ENCODE measurements around the gene CTNNAL1. TPM values are rescaled to one million over a fixed set of nuclear protein-coding genes. Genes with fewer than 3 reads are reported as not detected.

Gene CTNNAL1
- total RNA-seq, 1 experiment from 2014 or later: 72.0 TPM

DNA sequence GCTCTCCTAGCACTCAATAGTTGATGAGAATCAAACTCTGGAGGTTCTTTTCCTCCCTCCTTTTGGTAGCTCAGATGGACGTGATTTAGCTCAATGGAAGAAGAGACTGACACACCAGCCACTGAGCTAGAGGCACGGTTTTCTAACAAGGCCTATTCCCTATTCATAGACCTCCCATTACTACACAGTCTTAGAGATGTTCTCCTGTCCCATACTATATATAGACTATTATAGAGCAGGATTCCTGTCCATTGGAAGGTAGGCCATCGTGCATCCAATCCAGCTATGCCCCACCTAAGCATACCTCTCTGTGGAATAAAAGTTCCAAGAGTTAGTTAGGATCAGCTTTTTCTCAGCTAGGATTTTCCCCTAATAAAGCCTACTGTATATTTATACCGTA lies 30.3 kb upstream of the CTNNAL1 start:
- Histone ChIP-seq H3K27ac (ENCODE audit: low read depth, low read length, poor library complexity, severe bottlenecking) (no peak overlapping the region), H3K36me3 (ENCODE audit: insufficient read depth, low read length, poor library complexity, severe bottlenecking) (peaks cover 59% of the 10 kb centered on the region), H3K27me3 (replicated peaks; ENCODE audit: insufficient read depth, low read depth, low read length, poor library complexity) (no peaks in the 10 kb centered on the region), H3K9me3 (ENCODE audit: low read depth, low read length, poor library complexity, severe bottlenecking) (no peaks in the 10 kb centered on the region), H3K4me1 (ENCODE audit: insufficient read depth, low read length, poor library complexity, severe bottlenecking) (no peaks in the 10 kb centered on the region), H3K4me3 (ENCODE audit: low read depth, low read length, poor library complexity, severe bottlenecking) (no peak overlapping the region)
- ChIA-PET POLR2A (ENCODE audit: low non-redundant PET) (no interaction called here), CTCF (no interaction called here)
- no peak for DNase-seq (ENCODE audit: low spot score)
- BruUV-seq (replicated peaks): no TSS peak
- no peak for TF ChIP-seq EZH2 (IDR thresholded peaks at IDR 0.05; ENCODE audit: borderline replicate concordance, low read depth, low read length, poor library complexity, severe bottlenecking)
- intact Hi-C loops (cut with micrococcal nuclease; ENCODE audit: unreplicated experiment): no loop called here

DNA sequence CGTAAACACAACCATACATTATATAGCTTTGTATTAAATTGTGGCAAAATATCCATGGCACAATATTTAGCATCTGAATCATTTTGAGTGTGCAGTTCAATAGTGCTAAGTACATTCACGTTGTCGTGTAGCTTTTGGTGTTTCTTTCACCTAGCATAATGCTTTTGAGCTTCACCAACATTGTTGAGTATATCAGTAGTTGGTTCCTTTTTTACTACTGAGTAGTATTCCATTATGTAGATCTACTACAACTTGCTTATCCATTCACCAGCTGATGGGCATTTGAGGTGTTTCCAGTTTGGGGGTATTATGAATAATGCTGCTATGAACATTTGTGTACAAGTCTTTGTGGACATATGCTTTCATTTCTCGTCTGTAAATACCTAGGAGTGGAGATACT lies 27.3 kb upstream of the CTNNAL1 start:
- no TSS peak for BruUV-seq (replicated peaks)
- POLR2A ChIA-PET (ENCODE audit: low non-redundant PET): no interaction called here
- H3K9me3 ChIP-seq (ENCODE audit: low read depth, low read length, poor library complexity, severe bottlenecking): no peaks in the 10 kb centered on the region
- no peak for DNase-seq (ENCODE audit: low spot score)
- no peak overlapping the region for H3K4me3 ChIP-seq (ENCODE audit: low read depth, low read length, poor library complexity, severe bottlenecking)
- no peak overlapping the region for H3K27ac ChIP-seq (ENCODE audit: low read depth, low read length, poor library complexity, severe bottlenecking)
- H3K27me3 ChIP-seq (replicated peaks; ENCODE audit: insufficient read depth, low read depth, low read length, poor library complexity): no peaks in the 10 kb centered on the region
- peaks cover 33% of the 10 kb centered on the region for H3K36me3 ChIP-seq (ENCODE audit: insufficient read depth, low read length, poor library complexity, severe bottlenecking)
- peaks cover 17% of the 10 kb centered on the region for H3K4me1 ChIP-seq (ENCODE audit: insufficient read depth, low read length, poor library complexity, severe bottlenecking)
- TF ChIP-seq, protein P1, sequence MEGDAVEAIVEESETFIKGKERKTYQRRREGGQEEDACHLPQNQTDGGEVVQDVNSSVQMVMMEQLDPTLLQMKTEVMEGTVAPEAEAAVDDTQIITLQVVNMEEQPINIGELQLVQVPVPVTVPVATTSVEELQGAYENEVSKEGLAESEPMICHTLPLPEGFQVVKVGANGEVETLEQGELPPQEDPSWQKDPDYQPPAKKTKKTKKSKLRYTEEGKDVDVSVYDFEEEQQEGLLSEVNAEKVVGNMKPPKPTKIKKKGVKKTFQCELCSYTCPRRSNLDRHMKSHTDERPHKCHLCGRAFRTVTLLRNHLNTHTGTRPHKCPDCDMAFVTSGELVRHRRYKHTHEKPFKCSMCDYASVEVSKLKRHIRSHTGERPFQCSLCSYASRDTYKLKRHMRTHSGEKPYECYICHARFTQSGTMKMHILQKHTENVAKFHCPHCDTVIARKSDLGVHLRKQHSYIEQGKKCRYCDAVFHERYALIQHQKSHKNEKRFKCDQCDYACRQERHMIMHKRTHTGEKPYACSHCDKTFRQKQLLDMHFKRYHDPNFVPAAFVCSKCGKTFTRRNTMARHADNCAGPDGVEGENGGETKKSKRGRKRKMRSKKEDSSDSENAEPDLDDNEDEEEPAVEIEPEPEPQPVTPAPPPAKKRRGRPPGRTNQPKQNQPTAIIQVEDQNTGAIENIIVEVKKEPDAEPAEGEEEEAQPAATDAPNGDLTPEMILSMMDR (conservative IDR thresholded peaks at IDR 0.05; ENCODE audit: low read depth, low read length): no peak
- no peak for TF ChIP-seq EZH2 (IDR thresholded peaks at IDR 0.05; ENCODE audit: borderline replicate concordance, low read depth, low read length, poor library complexity, severe bottlenecking)
- intact Hi-C loops (cut with micrococcal nuclease; ENCODE audit: unreplicated experiment): no loop called here
- CTCF ChIA-PET: no interaction called here

DNA sequence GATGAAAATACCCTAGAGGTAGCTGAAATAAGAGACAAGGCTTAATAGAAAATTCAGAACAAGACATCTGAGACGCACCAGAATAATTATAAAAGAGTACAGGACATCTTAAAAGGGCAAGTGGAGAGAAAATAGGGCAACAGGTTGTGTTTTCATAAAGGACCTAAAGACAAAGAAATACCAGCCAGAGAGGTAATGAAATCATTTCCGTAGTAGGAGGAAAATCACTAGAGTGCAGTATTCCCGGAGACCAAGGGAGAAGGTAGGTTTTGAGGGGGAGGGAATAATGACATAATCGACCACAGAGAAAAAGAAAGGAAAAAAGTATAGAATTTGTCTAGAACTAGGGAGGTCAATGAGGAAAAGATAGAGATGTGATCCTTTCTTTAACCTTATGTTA lies 26.2 kb upstream of the CTNNAL1 start:
- H3K4me3 ChIP-seq (ENCODE audit: low read depth, low read length, poor library complexity, severe bottlenecking): no peak overlapping the region
- intact Hi-C loops (cut with micrococcal nuclease; ENCODE audit: unreplicated experiment): no loop called here
- DNase-seq (ENCODE audit: low spot score): no peak
- H3K4me1 ChIP-seq (ENCODE audit: insufficient read depth, low read length, poor library complexity, severe bottlenecking): peaks cover 21% of the 10 kb centered on the region
- no TSS peak for BruUV-seq (replicated peaks)
- H3K36me3 ChIP-seq (ENCODE audit: insufficient read depth, low read length, poor library complexity, severe bottlenecking): peaks cover 29% of the 10 kb centered on the region
- no peaks in the 10 kb centered on the region for H3K27me3 ChIP-seq (replicated peaks; ENCODE audit: insufficient read depth, low read depth, low read length, poor library complexity)
- H3K27ac ChIP-seq (ENCODE audit: low read depth, low read length, poor library complexity, severe bottlenecking): peak overlapping the region; percentile 6
- ChIA-PET CTCF (no interaction called here), POLR2A (ENCODE audit: low non-redundant PET) (no interaction called here)
- H3K9me3 ChIP-seq (ENCODE audit: low read depth, low read length, poor library complexity, severe bottlenecking): no peaks in the 10 kb centered on the region
- TF ChIP-seq EZH2 (IDR thresholded peaks at IDR 0.05; ENCODE audit: borderline replicate concordance, low read depth, low read length, poor library complexity, severe bottlenecking): no peak
- TF ChIP-seq, protein P1 (conservative IDR thresholded peaks at IDR 0.05; ENCODE audit: low read depth, low read length): no peak

DNA sequence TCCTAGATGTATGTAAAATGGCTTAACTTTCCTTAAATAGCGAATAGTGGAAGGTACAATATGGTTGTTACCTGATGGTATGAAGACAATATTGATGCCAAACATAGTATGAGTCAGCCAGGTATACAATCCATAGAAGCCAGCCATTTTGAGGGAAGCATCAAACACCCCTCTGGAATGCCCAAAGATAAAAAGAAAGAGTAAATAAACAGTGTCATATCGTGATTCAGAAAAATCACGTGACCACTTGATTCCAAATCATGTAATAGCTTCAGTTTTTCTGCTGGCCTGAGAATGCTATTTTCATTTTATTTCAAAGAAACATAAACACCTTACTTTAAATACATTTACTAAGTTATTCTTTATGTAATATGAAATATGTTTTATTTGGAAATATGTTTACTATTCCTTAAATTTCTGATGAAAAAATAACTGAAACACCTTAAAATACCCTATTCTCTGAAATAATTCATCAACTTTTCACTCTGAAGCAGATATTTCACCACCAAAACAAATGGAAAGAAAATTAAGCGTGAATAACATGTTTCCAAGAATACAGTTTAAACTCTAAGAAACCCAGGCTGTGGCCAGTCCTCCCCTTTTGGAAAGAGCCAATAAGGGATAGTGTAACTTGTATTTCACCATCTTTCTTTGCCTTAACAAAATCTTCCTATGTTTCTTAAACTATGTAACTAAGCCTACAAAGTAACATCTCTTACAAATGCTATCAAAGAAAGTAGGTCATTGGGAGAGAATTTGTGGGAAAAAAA lies 24.8 kb upstream of the CTNNAL1 start:
- Histone ChIP-seq H3K36me3 (ENCODE audit: insufficient read depth, low read length, poor library complexity, severe bottlenecking) (peaks cover 29% of the 10 kb centered on the region), H3K4me1 (ENCODE audit: insufficient read depth, low read length, poor library complexity, severe bottlenecking) (peaks cover 21% of the 10 kb centered on the region), H3K27ac (ENCODE audit: low read depth, low read length, poor library complexity, severe bottlenecking) (peak overlapping the region; percentile 6), H3K9me3 (ENCODE audit: low read depth, low read length, poor library complexity, severe bottlenecking) (no peaks in the 10 kb centered on the region), H3K27me3 (replicated peaks; ENCODE audit: insufficient read depth, low read depth, low read length, poor library complexity) (no peaks in the 10 kb centered on the region), H3K4me3 (ENCODE audit: low read depth, low read length, poor library complexity, severe bottlenecking) (no peak overlapping the region)
- intact Hi-C loops (cut with micrococcal nuclease; ENCODE audit: unreplicated experiment): no loop called here
- ChIA-PET POLR2A (ENCODE audit: low non-redundant PET) (no interaction called here), CTCF (no interaction called here)
- TF ChIP-seq EZH2 (IDR thresholded peaks at IDR 0.05; ENCODE audit: borderline replicate concordance, low read depth, low read length, poor library complexity, severe bottlenecking): no peak
- TF ChIP-seq, protein P1 (conservative IDR thresholded peaks at IDR 0.05; ENCODE audit: low read depth, low read length): no peak
- DNase-seq (ENCODE audit: low spot score): no peak
- no TSS peak for BruUV-seq (replicated peaks)

Data from A673 (cell line).